Vagina (tissue), 2 donors: ENCODE measurements around the gene FBXO10.

ENCODE experiments used
- POLR2A ChIP-seq, 2 donors: fragments of 450-650 bp; IDR thresholded peaks; one replicate each; pipeline ENCODE4 v1.6.1; 2017; ENCODE audit warnings: antibody characterized with exemption in 2 of 2, mild to moderate bottlenecking in 2 of 2, moderate library complexity in 2 of 2
- TF ChIP-seq, protein P1 (sequence below), 3 experiments: fragments of 450-650 bp in 2 of 3; fragments of 200-600 bp in 1 of 3; sonication (generic) in 1 of 3; IDR thresholded peaks; one replicate each; pipeline ENCODE4 v1.5.1; 2017 to 2019; ENCODE audit warnings: antibody characterized with exemption in 3 of 3, mild to moderate bottlenecking in 2 of 3, moderate library complexity in 2 of 3

DNA sequence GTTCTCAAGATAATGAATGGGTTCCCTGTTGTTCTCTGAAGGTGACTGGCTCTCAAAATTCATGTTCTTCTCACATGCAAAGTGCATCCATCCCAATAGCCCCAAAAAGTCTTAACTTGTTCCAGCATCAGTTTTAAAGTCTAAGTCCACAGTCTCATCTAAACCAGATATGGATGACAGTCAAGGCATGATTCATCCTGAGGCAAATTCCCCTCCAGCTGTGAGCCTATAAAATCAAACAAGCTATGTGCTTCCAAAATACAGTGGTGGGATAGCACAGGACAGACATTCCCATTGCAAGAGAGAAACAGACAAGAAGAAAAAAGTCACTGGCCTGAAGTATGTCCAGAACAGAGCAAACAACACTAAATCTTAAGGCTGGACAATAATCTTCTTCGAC lies 25.4 kb downstream of the FBXO10 start:
- TF ChIP-seq, protein P1, sequence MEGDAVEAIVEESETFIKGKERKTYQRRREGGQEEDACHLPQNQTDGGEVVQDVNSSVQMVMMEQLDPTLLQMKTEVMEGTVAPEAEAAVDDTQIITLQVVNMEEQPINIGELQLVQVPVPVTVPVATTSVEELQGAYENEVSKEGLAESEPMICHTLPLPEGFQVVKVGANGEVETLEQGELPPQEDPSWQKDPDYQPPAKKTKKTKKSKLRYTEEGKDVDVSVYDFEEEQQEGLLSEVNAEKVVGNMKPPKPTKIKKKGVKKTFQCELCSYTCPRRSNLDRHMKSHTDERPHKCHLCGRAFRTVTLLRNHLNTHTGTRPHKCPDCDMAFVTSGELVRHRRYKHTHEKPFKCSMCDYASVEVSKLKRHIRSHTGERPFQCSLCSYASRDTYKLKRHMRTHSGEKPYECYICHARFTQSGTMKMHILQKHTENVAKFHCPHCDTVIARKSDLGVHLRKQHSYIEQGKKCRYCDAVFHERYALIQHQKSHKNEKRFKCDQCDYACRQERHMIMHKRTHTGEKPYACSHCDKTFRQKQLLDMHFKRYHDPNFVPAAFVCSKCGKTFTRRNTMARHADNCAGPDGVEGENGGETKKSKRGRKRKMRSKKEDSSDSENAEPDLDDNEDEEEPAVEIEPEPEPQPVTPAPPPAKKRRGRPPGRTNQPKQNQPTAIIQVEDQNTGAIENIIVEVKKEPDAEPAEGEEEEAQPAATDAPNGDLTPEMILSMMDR (IDR thresholded peaks at IDR 0.05), result no peak
- no peak for TF ChIP-seq POLR2A (IDR thresholded peaks at IDR 0.05)
